Lower leg skin (tissue), 3 donors: ENCODE results near the gene HSP90AB1.

Experiments used
- CTCF ChIP-seq, 3 donors: fragments of 450-650 bp; IDR thresholded peaks; one replicate each; pipeline ENCODE4 v1.5.1; 2016; ENCODE audit warnings: antibody characterized with exemption in 3 of 3, mild to moderate bottlenecking in 3 of 3, moderate library complexity in 2 of 3
- POLR2A ChIP-seq, 2 donors: fragments of 450-650 bp; IDR thresholded peaks; one replicate each; pipeline ENCODE4 v1.6.1; 2016 to 2017; ENCODE audit warnings: antibody characterized with exemption in 2 of 2, mild to moderate bottlenecking in 1 of 2, moderate library complexity in 1 of 2

GRCh38 chr6:44272529-44272928 is 25.6 kb downstream of the HSP90AB1 start:
- TF ChIP-seq CTCF (IDR thresholded peaks at IDR 0.05) = no peak
- no peak for TF ChIP-seq POLR2A (IDR thresholded peaks at IDR 0.05)
